ENCODE results near the gene RFX1. TPM values are rescaled to one million over a fixed set of nuclear protein-coding genes. Genes with fewer than 3 reads are reported as not detected.

The RFX1 gene
- total and polyA plus RNA-seq, 4 donors: 1.8 to 5.6 (median 3.5) TPM

- H3K9me3 ChIP-seq (ENCODE audit: control insufficient read depth in 4 of 4, low read length in 3 of 4): no peaks in the 10 kb centered on the region
- H3K27ac ChIP-seq (ENCODE audit: low read depth in 1 of 2, low read length in 2 of 2): no peak overlapping the region
- H3K27me3 ChIP-seq (ENCODE audit: control insufficient read depth in 4 of 4, insufficient read depth in 4 of 4, low read length in 3 of 4): peaks cover 0 to 5% (median 2%) of the 10 kb centered on the region in 4 donors
- no peak overlapping the region for H3K4me3 ChIP-seq (ENCODE audit: low read depth in 1 of 3, low read length in 3 of 3)
- TF ChIP-seq MAX (IDR thresholded peaks at IDR 0.05): no peak
- TF ChIP-seq RXRA (IDR thresholded peaks at IDR 0.05): no peak
- no peak for TF ChIP-seq GABPA (IDR thresholded peaks at IDR 0.05 in 1 of 2, conservative IDR thresholded peaks at IDR 0.05 in 1 of 2)
- TF ChIP-seq, protein P1, sequence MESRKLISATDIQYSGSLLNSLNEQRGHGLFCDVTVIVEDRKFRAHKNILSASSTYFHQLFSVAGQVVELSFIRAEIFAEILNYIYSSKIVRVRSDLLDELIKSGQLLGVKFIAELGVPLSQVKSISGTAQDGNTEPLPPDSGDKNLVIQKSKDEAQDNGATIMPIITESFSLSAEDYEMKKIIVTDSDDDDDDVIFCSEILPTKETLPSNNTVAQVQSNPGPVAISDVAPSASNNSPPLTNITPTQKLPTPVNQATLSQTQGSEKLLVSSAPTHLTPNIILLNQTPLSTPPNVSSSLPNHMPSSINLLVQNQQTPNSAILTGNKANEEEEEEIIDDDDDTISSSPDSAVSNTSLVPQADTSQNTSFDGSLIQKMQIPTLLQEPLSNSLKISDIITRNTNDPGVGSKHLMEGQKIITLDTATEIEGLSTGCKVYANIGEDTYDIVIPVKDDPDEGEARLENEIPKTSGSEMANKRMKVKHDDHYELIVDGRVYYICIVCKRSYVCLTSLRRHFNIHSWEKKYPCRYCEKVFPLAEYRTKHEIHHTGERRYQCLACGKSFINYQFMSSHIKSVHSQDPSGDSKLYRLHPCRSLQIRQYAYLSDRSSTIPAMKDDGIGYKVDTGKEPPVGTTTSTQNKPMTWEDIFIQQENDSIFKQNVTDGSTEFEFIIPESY (IDR thresholded peaks at IDR 0.05): no peak
- no peak for TF ChIP-seq ATF3 (IDR thresholded peaks at IDR 0.05)
- H3K9ac ChIP-seq (ENCODE audit: low read depth in 1 of 2, low read length in 2 of 2): no peak overlapping the region
- H3K36me3 ChIP-seq (ENCODE audit: control insufficient read depth in 4 of 4, insufficient read depth in 3 of 4, low read depth in 1 of 4, low read length in 3 of 4): no peaks in the 10 kb centered on the region
- H3K4me1 ChIP-seq (ENCODE audit: control insufficient read depth in 4 of 4, insufficient read depth in 4 of 4, low read length in 3 of 4): no peaks in the 10 kb centered on the region
- WGBS: 18% methylated on average over 29 of the region's 29 CpGs
- DNase-seq (ENCODE audit: low spot score): no peak
Observed at GRCh38 chr19:13937479-13938300, 68.4 kb downstream of the RFX1 start.

DNA sequence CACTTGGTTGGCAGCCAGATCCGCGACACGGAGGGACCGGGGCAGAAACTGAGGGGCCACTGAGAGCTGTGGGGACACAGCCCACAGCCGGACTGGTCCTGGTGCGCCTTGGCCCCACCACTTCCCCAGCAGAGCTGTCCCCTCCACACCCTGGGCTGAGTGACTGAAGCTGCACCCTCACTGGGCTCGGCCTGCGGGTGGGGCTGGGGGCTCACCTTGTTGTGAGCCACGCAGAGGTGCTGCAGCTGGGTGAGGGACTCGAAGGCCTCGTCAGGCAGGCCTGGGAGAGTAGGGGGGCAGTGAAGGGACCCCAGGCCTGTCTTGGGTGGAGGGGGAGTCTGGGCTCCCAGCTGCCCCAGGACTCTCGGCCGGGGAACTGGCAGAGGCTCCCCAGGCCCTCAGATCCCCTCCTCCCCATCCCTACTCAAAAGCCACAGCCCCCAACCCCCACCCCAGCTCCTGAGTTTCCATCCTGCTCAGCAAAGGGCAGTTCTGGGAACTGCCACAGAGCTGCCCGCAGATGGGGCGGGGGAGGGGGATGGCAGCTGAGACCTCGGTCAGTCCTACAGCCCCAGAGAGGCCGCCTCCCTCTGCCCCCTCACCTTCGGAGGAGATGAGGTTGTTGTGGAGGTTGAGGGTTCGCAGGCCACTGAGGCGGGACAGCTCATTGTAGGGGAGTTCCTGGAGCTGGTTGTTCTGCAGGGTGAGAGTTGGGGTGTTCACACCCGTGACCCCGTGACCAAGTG is 70.2 kb downstream of the RFX1 start:
- Histone ChIP-seq H3K36me3 (ENCODE audit: control insufficient read depth in 4 of 4, insufficient read depth in 3 of 4, low read depth in 1 of 4, low read length in 3 of 4) (peaks cover 0 to 2% (median 0%) of the 10 kb centered on the region in 4 donors), H3K4me3 (ENCODE audit: low read depth in 1 of 3, low read length in 3 of 3) (no peak overlapping the region), H3K9me3 (ENCODE audit: control insufficient read depth in 4 of 4, low read length in 3 of 4) (no peaks in the 10 kb centered on the region), H3K9ac (ENCODE audit: low read depth in 1 of 2, low read length in 2 of 2) (no peak overlapping the region), H3K27me3 (ENCODE audit: control insufficient read depth in 4 of 4, insufficient read depth in 4 of 4, low read length in 3 of 4) (peaks cover 0 to 5% (median 2%) of the 10 kb centered on the region in 4 donors), H3K4me1 (ENCODE audit: control insufficient read depth in 4 of 4, insufficient read depth in 4 of 4, low read length in 3 of 4) (no peaks in the 10 kb centered on the region), H3K27ac (ENCODE audit: low read depth in 1 of 2, low read length in 2 of 2) (no peak overlapping the region)
- TF ChIP-seq FOXA2 (IDR thresholded peaks at IDR 0.05) (no peak), SP1 (IDR thresholded peaks at IDR 0.05) (no peak), TAF1 (conservative IDR thresholded peaks at IDR 0.05) (no peak), GABPA (IDR thresholded peaks at IDR 0.05 in 1 of 2, conservative IDR thresholded peaks at IDR 0.05 in 1 of 2) (no peak), RXRA (IDR thresholded peaks at IDR 0.05) (no peak), YY1 (IDR thresholded peaks at IDR 0.05) (no peak), HNF4G (IDR thresholded peaks at IDR 0.05) (no peak), JUND (IDR thresholded peaks at IDR 0.05) (no peak), NR2F2 (IDR thresholded peaks at IDR 0.05) (no peak), ATF3 (IDR thresholded peaks at IDR 0.05) (no peak), RAD21 (IDR thresholded peaks at IDR 0.05) (no peak), REST (IDR thresholded peaks at IDR 0.05) (no peak)
- WGBS: 64% methylated on average over 22 of the region's 22 CpGs
- no peak for DNase-seq (ENCODE audit: low spot score)

Measured in liver (tissue), 9 donors.